IPS-18c (cell line): ENCODE measurements around the gene NLRC5.

Source experiments
- H3K4me3 ChIP-seq: 2 replicates; pipeline ENCODE4 v1.7.0; 2013; ENCODE audit warnings: low read depth, mild to moderate bottlenecking, low read length, moderate library complexity; ENCODE audit not compliant: insufficient read depth
- H3K9me3 ChIP-seq: one replicate; pipeline ENCODE4 v1.6.1; 2013; ENCODE audit warnings: mild to moderate bottlenecking, low read length, moderate library complexity; ENCODE audit not compliant: control insufficient read depth, insufficient read depth

The NLRC5 gene

GRCh38 chr16:57131351-57131970 lies 142.1 kb downstream of the NLRC5 start:
- Histone ChIP-seq H3K4me3 (no peak overlapping the region), H3K9me3 (no peaks in the 10 kb centered on the region)

GRCh38 chr16:57132470-57132869 lies 143.1 kb downstream of the NLRC5 start:
- Histone ChIP-seq H3K9me3 (no peaks in the 10 kb centered on the region), H3K4me3 (no peak overlapping the region)

GRCh38 chr16:57133031-57133430 lies 143.7 kb downstream of the NLRC5 start:
- H3K4me3 ChIP-seq, result no peak overlapping the region
- no peaks in the 10 kb centered on the region for H3K9me3 ChIP-seq
